D721Med (cell line): ENCODE measurements around the gene PGR.

Source experiments
- DNase-seq: peaks from one replicate; pipeline ENCODE4 v3.0.0; 2011; ENCODE audit warnings: low spot score; ENCODE audit not compliant: insufficient read length
- FAIRE-seq: peaks from 2 replicates; lab custom pipeline; 2011; peaks lifted over from hg19 to GRCh38; lab: Jason Lieb, UNC
- CTCF ChIP-seq: IDR thresholded peaks from 2 replicates; pipeline ENCODE4 v1.5.1; 2012; ENCODE audit warnings: mild to moderate bottlenecking, control low read depth; ENCODE audit not compliant: insufficient read depth; ENCODE audit errors: missing control alignments

The PGR gene

DNA sequence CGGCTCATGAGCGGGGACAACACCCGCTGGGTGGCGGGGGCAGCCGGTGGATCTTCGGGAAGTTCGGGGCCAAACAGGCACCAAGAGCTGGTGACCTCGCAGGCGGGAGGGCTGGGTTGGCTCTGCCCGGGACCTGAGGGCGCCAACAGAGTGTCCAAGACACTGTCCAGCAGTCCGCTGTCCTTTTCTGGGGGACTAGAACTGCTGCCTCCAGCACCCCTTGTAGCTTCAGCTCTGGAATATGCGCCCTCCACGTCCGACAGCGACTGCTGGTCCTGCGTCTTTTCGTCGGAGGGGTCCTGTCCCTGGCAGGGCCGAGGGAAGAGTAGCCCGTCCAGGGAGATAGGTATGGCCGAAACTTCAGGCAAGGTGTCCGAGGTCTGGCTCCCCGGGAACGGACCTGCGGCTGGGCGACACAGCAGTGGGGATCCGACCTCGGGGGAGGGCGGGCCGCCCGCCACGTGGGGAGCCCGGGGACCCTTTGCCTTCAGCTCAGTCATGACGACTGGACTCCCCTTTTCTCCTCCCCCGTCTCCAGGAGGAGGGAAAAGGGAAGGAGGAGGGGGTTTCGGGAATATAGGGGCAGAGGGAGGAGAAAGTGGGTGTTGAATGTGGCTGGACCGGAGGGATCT lies 926 bp downstream of the PGR start:
- no peak for DNase-seq
- no peak for FAIRE-seq
- TF ChIP-seq CTCF: no peak

DNA sequence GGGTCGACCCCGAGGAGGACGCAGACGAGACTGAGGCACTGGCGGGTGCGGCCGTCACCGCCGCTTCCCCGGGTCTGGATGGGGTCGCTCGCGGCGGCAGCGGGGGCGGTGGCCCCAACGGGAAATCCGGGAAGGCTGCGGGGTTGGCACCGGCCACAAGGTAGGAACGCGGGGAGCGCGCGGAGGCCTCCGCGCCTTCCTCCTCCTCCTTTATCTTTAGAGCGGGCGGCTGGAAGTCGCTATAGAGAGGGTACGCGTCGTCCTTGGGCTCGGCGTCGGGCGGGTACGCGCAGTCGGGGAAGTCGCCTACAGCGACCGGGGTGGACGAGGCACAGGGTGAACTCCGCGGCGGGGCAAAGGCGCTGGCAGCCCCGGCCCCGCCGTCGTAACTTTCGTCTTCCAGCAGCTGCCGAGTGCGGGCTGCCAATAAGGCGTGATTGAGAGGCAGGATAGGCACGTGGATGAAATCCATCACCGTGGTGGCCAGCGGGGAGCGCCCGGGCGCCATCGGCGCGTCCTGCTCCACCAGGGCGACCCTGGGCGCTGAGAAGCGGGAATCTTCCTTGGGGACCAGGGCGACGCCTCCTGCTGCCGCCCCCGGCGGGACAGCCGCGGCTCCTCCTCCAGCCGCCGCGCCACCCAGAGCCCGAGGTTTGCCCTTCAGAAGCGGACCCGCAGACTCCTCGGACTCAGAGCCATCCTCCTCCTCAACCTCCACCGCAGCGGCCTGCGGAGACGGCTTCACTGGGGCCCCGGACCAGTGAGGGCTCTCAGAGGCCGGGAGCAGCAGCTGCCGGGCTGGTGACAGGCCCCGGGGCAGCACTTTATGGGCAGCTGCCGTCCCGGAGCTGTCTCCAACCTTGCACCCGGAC lies 1.7 kb downstream of the PGR start:
- DNase-seq (no peak), FAIRE-seq (no peak)
- TF ChIP-seq CTCF: no peak

DNA sequence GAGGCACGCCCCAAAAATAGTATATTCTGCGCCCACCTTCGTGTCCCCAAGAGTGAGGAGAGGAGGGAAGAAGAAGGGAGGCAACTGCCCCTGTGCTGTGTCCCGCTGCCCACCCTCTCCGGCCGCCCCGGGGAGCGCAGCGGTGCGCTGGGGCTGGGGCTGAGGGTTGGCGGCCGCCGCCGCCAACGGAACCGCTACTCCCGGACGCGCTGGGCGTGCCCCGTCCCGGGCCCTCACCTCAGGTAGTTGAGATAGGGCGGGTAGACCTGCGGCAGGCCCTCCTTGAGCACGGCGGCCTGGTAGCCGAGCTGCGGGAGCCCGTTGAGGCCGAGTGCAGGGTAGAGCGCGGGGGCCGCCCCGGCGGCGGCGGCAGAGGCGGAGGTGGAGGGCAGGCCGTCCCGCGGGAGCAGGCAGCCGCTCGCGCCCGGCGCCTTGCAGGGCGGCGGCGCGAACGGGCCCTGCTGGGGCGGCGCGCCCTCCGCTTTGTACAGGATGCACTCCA lies 2.4 kb downstream of the PGR start:
- FAIRE-seq (no peak), DNase-seq (no peak)
- no peak for TF ChIP-seq CTCF

DNA sequence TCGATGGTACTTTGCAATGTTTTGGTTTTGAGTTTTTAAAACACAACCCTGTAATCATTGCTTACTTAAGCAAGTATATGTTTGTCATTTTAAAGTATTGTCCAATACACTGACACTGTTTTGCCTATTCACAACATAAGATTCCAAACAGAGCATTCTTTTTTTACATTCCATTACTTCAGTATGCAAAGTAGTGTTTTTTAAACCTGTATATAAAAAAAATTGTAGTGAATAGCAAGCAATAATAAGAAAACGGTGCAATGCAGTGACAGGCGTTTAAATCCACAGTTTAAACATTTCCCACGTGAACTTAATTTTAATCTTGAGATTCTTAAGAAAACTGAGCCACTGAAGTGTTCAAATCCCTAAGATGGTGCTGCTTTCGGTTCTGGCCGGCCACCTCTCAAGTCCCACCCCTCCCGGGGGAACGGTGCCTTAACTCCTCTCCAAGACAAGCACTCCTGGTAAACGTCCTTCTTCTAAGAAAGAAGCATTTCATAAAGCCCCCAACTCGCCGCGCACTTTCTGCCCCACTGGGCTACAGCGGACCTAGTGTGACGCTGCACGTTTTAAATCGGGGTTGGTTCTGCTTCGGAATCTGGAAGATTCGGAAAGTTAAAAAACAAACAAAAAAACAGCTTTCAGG lies 2.9 kb downstream of the PGR start:
- no peak for TF ChIP-seq CTCF
- no peak for DNase-seq
- no peak for FAIRE-seq

DNA sequence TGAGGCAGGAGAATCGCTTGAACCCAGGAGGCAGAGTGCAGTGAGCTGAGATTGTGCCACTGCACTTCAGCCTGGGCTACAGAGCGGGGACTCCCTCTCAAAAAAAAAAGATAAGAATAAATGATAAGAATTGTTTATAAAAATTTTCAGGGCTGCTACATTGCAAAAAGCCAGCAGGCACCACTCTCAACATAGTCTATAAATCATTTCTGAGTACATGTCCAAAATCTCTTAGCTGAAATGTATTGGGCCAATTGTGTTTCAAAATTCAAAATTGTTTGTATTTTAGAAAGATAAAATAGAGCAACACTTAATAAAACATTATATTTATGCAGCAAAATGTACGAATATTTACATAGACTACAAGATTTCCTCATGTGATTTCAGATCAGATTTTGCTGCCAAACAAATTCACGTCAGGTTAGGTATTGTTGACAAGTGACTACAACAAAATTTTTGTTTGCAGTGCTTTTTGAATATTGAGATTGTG lies 13.9 kb downstream of the PGR start:
- TF ChIP-seq CTCF: no peak
- DNase-seq: no peak
- no peak for FAIRE-seq

DNA sequence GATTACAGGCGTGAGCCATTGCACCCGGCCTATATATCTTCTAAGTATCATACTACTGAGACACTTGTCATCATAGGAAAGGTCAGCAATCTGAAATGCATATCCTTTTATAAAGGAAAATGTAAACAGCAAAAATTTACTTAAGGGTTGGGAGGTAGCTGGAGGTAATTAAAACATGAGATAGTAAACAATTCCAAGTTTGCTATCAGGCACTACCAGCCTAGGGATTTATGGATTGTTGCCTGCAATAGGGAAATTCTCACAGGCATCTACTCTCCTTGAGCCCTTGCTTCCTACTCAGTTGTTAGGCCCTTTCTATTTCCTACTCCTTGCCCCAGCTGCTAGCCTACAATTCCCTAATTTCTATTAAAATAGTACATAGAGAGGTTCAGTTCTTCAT lies 16.1 kb downstream of the PGR start:
- TF ChIP-seq CTCF: no peak
- DNase-seq (no peak), FAIRE-seq (no peak)

DNA sequence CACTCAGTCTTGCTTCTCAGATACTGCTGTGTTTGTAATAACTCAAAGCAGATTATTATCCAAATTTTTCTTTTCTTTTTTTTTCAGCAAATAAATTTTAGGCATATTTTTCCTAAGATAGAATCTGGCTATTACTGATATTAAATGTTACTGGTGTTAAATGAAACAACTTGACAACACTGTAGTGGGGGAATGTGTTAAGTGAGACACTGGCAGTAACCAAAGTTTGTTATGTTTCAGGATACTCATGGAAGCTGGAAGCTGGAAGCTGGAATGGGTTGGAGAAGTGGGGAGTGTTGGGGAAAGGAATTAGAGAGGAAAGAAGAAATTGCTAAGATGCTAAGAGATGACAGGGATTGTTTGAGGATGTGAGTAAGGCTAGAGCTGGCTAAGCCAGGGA lies 24.9 kb downstream of the PGR start:
- DNase-seq: no peak
- TF ChIP-seq CTCF: no peak
- no peak for FAIRE-seq
